Ovary (tissue), 3 donors: ENCODE results near the gene CTH.

Experiments
- CTCF ChIP-seq, 3 donors: fragments of 450-650 bp in 2 of 3; fragments of 200-600 bp in 1 of 3; IDR thresholded peaks; one replicate each; pipeline versions ENCODE4 v1.5.1 to v1.8.0; 2016 to 2022; ENCODE audit warnings: antibody characterized with exemption in 3 of 3, mild to moderate bottlenecking in 1 of 3
- EP300 ChIP-seq: sonication (generic); formaldehyde crosslinking; IDR thresholded peaks from one replicate; pipeline ENCODE4 v1.6.1; 2017; ENCODE audit warnings: antibody characterized with exemption
- POLR2A ChIP-seq: fragments of 450-650 bp; IDR thresholded peaks from one replicate; pipeline ENCODE4 v1.6.1; 2017; ENCODE audit warnings: antibody characterized with exemption, mild to moderate bottlenecking, moderate library complexity
- donor health status: DM: no; HTN: no; CAD: no.

GRCh38 chr1:70455291-70455690, 44.2 kb downstream of the CTH start:
- no peak for TF ChIP-seq CTCF (IDR thresholded peaks at IDR 0.05)
- TF ChIP-seq POLR2A: no peak
- no peak for TF ChIP-seq EP300
